Mucosa of descending colon (tissue), 3 donors: ENCODE data around the gene KIAA2012. TPM values are rescaled to one million over a fixed set of nuclear protein-coding genes. Genes with fewer than 3 reads are reported as not detected.
A peak's percentile ranks its signal among the peaks of the same experiment; 100 is the strongest.

ENCODE experiments used
- ATAC-seq: fragments of 200-7000 bp; cut with Tn5 transposase; one replicate; pipeline ENCODE4 v1.9.1; 2020; ENCODE audit warnings: mild to moderate bottlenecking, moderate library complexity
- DNase-seq, 3 donors: peaks; one replicate each; pipeline ENCODE4 v3.0.0-alpha.2; 2020
- H3K36me3 ChIP-seq: fragments of 200-600 bp; one replicate; pipeline ENCODE4 v1.8.0; 2021; ENCODE audit warnings: low read depth, mild to moderate bottlenecking
- H3K4me1 ChIP-seq: fragments of 200-600 bp; one replicate; pipeline ENCODE4 v1.8.0; 2021; ENCODE audit warnings: low read depth, mild to moderate bottlenecking
- H3K4me3 ChIP-seq: fragments of 200-600 bp; one replicate; pipeline ENCODE4 v1.8.0; 2021; ENCODE audit warnings: mild to moderate bottlenecking
- H3K9me3 ChIP-seq: fragments of 200-600 bp; one replicate; pipeline ENCODE4 v1.8.0; 2021; ENCODE audit warnings: mild to moderate bottlenecking
- intact Hi-C, 2 donors: fragments of 100-400 bp; cut with DNase I in 1 of 2; cut with micrococcal nuclease in 1 of 2; formaldehyde crosslinking; loops; one replicate each; pipeline versions ENCODE4 v1.11.0 to v1.11.1; 2022; cut with DNase I, micrococcal nuclease
- total RNA-seq, 3 donors: library from RNA; stranded (reverse); fragmentation: NEBNext Ultra II Directional in 2 of 3; extraction: Animal tissue kit (Norgen Biotek cat#: 25700) in 2 of 3; gene quantifications; one replicate each; pipeline versions ENCODE4 v1.2.1 to v1.2.4, GENCODE V29; 2021 to 2023
- TF ChIP-seq, protein P1 (sequence below): fragments of 200-600 bp; IDR thresholded peaks from one replicate; pipeline ENCODE4 v1.8.0; 2022; ENCODE audit warnings: antibody characterized with exemption, mild to moderate bottlenecking
- donor health status: DM: no; HTN: no; CAD: no; lungs with moderate emphysema.
- donor health status: DM: no; HTN: no; CAD: no.
- donor health status: DM: no; HTN: yes; CAD: no.

Gene KIAA2012
- total RNA-seq, 3 donors from 2014 or later, result 0.13 to 0.14 TPM; not detected in 1

DNA sequence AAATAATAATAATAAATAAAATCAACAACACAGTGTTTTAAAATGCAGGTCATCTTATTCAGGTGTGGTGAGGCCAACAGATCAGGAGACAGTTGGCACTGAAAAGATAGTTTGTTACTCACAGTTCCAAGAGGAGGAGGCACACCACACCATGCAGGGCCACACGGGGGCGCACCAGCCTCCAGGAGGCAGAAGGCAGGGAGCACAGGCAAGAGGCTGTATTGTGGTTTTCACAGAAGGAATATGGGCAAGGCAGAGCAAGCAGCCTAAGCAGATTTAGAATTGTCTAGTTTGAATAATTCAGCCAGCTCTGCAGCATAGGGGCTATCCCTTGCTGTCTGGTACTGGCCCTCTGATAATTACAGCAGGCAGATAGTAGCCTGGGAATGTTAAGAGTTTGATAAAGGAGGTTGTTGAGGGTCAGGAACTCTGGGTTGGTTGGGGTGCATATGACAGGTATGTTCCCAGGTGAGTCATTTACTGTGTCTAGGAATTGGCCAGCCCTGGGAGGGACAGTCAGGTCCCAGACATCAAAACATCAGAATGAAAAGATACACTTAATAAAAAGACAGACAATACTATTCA, 31.3 kb downstream of the KIAA2012 start:
- H3K4me1 ChIP-seq, result no peaks in the 10 kb centered on the region
- ATAC-seq (peak; percentile 78), DNase-seq (peak in 2 of 3 donors; percentile 40 to 52)
- H3K4me3 ChIP-seq, result no peak overlapping the region
- TF ChIP-seq, protein P1, sequence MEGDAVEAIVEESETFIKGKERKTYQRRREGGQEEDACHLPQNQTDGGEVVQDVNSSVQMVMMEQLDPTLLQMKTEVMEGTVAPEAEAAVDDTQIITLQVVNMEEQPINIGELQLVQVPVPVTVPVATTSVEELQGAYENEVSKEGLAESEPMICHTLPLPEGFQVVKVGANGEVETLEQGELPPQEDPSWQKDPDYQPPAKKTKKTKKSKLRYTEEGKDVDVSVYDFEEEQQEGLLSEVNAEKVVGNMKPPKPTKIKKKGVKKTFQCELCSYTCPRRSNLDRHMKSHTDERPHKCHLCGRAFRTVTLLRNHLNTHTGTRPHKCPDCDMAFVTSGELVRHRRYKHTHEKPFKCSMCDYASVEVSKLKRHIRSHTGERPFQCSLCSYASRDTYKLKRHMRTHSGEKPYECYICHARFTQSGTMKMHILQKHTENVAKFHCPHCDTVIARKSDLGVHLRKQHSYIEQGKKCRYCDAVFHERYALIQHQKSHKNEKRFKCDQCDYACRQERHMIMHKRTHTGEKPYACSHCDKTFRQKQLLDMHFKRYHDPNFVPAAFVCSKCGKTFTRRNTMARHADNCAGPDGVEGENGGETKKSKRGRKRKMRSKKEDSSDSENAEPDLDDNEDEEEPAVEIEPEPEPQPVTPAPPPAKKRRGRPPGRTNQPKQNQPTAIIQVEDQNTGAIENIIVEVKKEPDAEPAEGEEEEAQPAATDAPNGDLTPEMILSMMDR, result no peak
- no peaks in the 10 kb centered on the region for H3K36me3 ChIP-seq
- intact Hi-C loops, result no loop called here
- H3K9me3 ChIP-seq, result no peaks in the 10 kb centered on the region

DNA sequence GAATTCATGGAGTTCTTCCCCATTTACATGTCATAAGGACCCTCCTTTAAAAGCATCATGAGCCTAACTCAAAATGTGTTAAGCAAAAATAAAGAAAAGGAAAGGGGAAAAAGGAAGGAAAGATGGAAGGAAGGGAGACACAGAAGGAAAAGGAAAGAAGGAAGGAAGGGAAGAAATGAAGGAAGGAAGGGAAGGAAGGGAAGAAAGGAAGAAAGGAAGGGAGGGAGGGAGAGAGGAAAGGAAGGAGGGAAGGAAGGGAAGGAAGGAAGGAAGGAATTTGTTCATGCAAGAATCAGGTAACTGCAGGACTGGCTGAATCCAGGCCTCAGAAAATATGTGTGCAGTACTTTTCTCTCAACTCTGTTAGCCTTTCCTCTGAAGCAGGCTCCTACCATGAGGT, 32.0 kb downstream of the KIAA2012 start:
- intact Hi-C loops, result no loop called here
- no peak overlapping the region for H3K4me3 ChIP-seq
- TF ChIP-seq, protein P1, result no peak
- ATAC-seq (no peak), DNase-seq (no peak)
- H3K36me3 ChIP-seq, result no peaks in the 10 kb centered on the region
- no peaks in the 10 kb centered on the region for H3K4me1 ChIP-seq
- no peaks in the 10 kb centered on the region for H3K9me3 ChIP-seq

DNA sequence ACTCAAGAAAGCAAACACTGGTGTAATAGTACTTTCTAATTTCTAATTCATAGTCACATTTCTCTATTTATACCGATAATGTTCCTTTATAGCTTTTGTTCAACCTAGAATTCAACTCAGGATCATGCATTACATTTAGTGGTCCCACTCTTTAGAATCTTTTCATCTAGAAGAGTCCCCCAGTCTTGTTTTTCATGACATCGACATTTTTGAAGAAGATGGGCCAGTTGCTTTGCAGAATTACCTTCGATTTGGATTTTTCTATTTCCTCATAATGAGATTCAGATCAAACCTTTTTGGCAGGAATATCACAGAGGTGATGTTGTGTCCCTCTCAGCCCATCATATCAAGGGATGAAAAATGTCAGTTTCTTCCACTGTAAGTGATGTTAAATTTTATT, 35.3 kb downstream of the KIAA2012 start:
- intact Hi-C loops, result no loop called here
- no peak overlapping the region for H3K4me3 ChIP-seq
- H3K4me1 ChIP-seq, result no peaks in the 10 kb centered on the region
- ATAC-seq (no peak), DNase-seq (no peak)
- H3K36me3 ChIP-seq, result no peaks in the 10 kb centered on the region
- H3K9me3 ChIP-seq, result no peaks in the 10 kb centered on the region
- TF ChIP-seq, protein P1, result no peak

DNA sequence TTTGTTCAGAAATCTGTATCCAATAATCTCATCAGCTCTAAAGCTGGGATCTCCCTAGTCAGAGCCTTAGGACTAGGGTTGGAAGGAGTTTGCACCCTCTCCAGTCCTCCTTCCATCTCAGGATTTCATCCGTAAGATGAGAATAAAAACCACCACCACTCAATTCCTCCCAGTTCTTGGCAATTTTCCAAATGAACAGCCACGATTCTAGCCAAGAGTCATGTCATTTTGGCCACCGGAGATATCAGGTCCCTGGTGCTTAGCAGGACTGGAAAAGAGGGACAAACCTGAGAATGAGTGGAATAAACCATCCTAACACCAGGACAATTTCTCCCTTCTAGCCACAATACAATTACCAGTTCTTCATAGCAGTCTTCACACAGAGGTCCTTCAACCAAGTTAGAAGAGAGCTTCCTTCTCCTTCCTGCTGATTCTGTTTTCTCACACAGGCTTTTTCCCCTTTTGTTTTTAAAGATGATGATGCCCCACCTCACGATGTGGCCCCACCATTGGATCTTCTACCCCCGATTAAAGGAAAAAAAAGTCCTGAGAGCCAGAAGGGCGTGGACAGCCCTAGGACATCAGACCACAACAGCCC, 36.2 kb downstream of the KIAA2012 start:
- TF ChIP-seq, protein P1, result no peak
- ATAC-seq (no peak), DNase-seq (no peak)
- intact Hi-C loops, result no loop called here
- Histone ChIP-seq H3K4me3 (no peak overlapping the region), H3K36me3 (no peaks in the 10 kb centered on the region), H3K4me1 (no peaks in the 10 kb centered on the region), H3K9me3 (no peaks in the 10 kb centered on the region)

DNA sequence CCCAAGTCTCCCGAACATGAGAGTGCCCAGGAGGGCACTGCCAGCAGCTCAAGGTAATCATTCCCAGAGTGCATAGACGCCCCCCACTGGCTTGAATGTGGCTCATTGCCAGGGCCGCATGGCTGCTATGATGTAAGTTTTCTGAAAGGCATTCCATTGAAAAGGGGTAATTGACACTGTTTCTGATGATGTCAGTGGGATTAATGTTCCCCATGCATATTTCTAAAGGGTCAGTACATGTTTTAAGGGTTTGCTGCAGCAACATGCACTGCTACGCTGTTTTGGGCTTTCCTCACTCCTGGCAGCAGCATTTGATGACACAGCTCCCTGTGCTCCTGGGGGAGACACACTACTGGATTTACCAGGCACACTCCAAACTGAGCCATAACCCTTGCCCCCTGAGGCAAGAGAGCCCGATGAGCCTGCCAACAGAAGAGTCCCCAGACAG, 36.7 kb downstream of the KIAA2012 start:
- DNase-seq (peak in 1 of 3 donors; percentile 27), ATAC-seq (peak; percentile 41)
- Histone ChIP-seq H3K9me3 (no peaks in the 10 kb centered on the region), H3K4me3 (no peak overlapping the region), H3K36me3 (no peaks in the 10 kb centered on the region), H3K4me1 (no peaks in the 10 kb centered on the region)
- TF ChIP-seq, protein P1, result no peak
- intact Hi-C loops, result no loop called here
